ENCODE measurements around the gene TRIM33.

Gene TRIM33

DNA sequence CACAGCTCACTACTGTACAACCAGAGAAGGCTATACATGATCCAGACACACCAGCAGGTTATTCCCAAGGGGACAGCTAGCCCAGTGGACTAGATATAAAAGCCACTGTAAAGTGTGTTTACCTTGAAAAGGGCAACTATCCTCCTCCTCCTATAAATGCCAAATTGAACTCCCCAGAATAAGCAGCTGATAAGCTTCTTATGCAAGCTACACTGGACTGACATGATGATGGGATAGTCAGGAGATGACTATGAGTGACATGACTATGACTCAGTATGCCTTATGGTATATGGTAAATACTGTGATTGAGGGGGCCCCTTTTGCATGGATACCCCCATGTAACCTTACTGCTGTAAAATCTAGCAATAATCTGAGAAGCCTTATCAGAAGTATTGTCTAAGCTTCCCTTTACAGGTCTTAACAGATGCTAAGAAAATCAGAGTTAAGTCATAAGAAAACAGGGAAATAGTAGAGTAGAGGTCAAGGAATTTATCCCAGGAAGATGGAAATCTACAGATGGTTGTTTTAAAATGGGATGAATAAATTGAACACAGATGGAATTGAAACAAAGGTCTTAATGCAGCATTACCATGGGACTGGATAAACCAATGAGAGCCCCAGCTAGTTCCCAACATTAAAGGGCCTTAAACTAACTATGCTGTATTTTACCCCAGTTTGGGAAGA, 55.8 kb downstream of the TRIM33 start:
- Histone ChIP-seq H3K4me2 (ENCODE audit: insufficient read depth, low read length, poor library complexity, severe bottlenecking) (no peak overlapping the region), H2AK5ac (ENCODE audit: low read depth, low read length) (no peak overlapping the region), H3K4ac (ENCODE audit: low read length) (no peak overlapping the region), H2BK5ac (ENCODE audit: low read length) (no peak overlapping the region), H2BK15ac (ENCODE audit: low read length) (no peak overlapping the region), H3K4me1 (ENCODE audit: control insufficient read depth in 2 of 2, insufficient read depth in 1 of 2, low read depth in 1 of 2, low read length in 2 of 2) (no peaks in the 10 kb centered on the region), H2BK12ac (ENCODE audit: low read length) (no peak overlapping the region), H3K18ac (ENCODE audit: low read length) (no peak overlapping the region), H3K79me1 (ENCODE audit: low read depth, low read length) (no peaks in the 10 kb centered on the region), H4K8ac (ENCODE audit: low read depth, low read length) (no peak overlapping the region), H3K4me3 (ENCODE audit: low read length in 2 of 2) (no peak overlapping the region), H3K36me3 (replicated peaks in 1 of 2; ENCODE audit: control insufficient read depth in 2 of 2, insufficient read depth in 2 of 2, low read length in 2 of 2) (peaks cover 12 to 96% of the 10 kb centered on the region in 2 donors), H3K27ac (replicated peaks; ENCODE audit: low read length) (no peak overlapping the region), H3K9me3 (replicated peaks in 1 of 2; ENCODE audit: control insufficient read depth in 2 of 2, insufficient read depth in 1 of 2, low read depth in 1 of 2, low read length in 2 of 2) (peaks cover 1 to 12% of the 10 kb centered on the region in 2 donors), H3K14ac (ENCODE audit: low read length) (no peak overlapping the region), H2AFZ (ENCODE audit: low read length) (no peak overlapping the region), H3K23ac (ENCODE audit: low read depth, low read length, poor library complexity) (no peak overlapping the region), H3K9ac (ENCODE audit: low read depth, low read length, poor library complexity) (no peak overlapping the region), H2BK120ac (ENCODE audit: low read depth, low read length) (no peak overlapping the region), H3K27me3 (ENCODE audit: control insufficient read depth in 3 of 3, insufficient read depth in 3 of 3, low read depth in 1 of 3, low read length in 3 of 3) (no peaks in the 10 kb centered on the region), H4K91ac (ENCODE audit: low read depth, low read length, poor library complexity) (no peak overlapping the region)
- DNase-seq (ENCODE audit: low spot score), result no peak

DNA sequence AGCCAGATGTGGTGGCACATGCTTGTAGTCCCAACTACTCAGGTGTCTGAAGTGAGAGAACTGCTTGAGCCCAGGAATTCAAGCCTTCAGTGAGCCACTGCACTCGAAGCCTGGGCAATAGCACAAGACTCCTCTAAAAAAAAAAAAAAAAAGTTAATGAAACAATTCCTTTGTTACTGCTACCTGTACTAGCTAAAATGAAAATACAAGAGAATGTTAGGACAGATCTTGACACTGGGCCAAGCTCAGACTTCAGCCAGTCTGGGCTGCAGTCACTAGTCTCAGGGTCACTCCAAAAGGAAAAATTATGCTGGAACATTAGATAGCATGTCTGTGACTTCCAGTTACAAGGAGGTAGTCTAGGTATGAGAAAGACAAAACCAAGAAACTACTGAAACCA, 56.5 kb downstream of the TRIM33 start:
- WGBS, 2 donors (ENCODE audit: extremely low coverage in 2 of 2, insufficient read length in 2 of 2, insufficient replicate concordance in 1 of 2), result no CpG with 5 or more reads among the region's 1 CpG
- no peak for DNase-seq (ENCODE audit: low spot score)

DNA sequence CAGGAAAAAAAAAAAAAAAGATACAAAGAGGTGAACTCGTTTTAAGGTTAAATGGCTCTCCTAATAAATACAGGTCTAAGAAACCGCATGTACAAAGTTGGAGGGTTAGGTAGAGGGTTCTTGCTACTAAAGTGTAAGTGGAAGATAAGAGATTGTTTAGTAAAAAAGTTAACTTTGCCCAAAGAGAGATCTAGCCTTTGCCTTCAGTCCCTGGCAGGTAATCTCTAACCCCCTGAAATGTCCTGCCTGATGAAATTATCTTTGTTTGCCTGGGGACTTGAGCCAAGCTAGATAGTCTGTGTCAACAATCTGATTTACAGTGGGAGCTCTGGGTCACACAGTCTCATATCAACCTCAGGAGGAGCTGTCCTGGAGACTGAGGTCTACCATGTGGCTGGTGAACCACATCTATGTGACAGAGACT, 57.6 kb downstream of the TRIM33 start:
- Histone ChIP-seq H3K27ac (replicated peaks; ENCODE audit: low read length) (no peak overlapping the region), H2BK12ac (ENCODE audit: low read length) (no peak overlapping the region), H4K8ac (ENCODE audit: low read depth, low read length) (no peak overlapping the region), H3K23ac (ENCODE audit: low read depth, low read length, poor library complexity) (no peak overlapping the region), H3K4ac (ENCODE audit: low read length) (no peak overlapping the region), H2BK120ac (ENCODE audit: low read depth, low read length) (no peak overlapping the region), H3K4me1 (ENCODE audit: control insufficient read depth in 2 of 2, insufficient read depth in 1 of 2, low read depth in 1 of 2, low read length in 2 of 2) (no peaks in the 10 kb centered on the region), H2AFZ (ENCODE audit: low read length) (no peak overlapping the region), H4K91ac (ENCODE audit: low read depth, low read length, poor library complexity) (no peak overlapping the region), H3K27me3 (ENCODE audit: control insufficient read depth in 3 of 3, insufficient read depth in 3 of 3, low read depth in 1 of 3, low read length in 3 of 3) (no peaks in the 10 kb centered on the region), H3K9me3 (replicated peaks in 1 of 2; ENCODE audit: control insufficient read depth in 2 of 2, insufficient read depth in 1 of 2, low read depth in 1 of 2, low read length in 2 of 2) (no peaks in the 10 kb centered on the region), H3K18ac (ENCODE audit: low read length) (no peak overlapping the region), H2AK5ac (ENCODE audit: low read depth, low read length) (no peak overlapping the region), H3K4me3 (ENCODE audit: low read length in 2 of 2) (no peak overlapping the region), H2BK5ac (ENCODE audit: low read length) (no peak overlapping the region), H3K36me3 (replicated peaks in 1 of 2; ENCODE audit: control insufficient read depth in 2 of 2, insufficient read depth in 2 of 2, low read length in 2 of 2) (peaks cover 8 to 96% of the 10 kb centered on the region in 2 donors), H3K4me2 (ENCODE audit: insufficient read depth, low read length, poor library complexity, severe bottlenecking) (no peak overlapping the region), H3K14ac (ENCODE audit: low read length) (no peak overlapping the region), H3K79me1 (ENCODE audit: low read depth, low read length) (no peaks in the 10 kb centered on the region), H2BK15ac (ENCODE audit: low read length) (no peak overlapping the region), H3K9ac (ENCODE audit: low read depth, low read length, poor library complexity) (no peak overlapping the region)
- no CpG with 5 or more reads among the region's 2 CpGs for WGBS, 2 donors (ENCODE audit: extremely low coverage in 2 of 2, insufficient read length in 2 of 2, insufficient replicate concordance in 1 of 2)
- no peak for DNase-seq (ENCODE audit: low spot score)

More for the DNA sequence above, 56.5 kb downstream of the TRIM33 start:
- Histone ChIP-seq H4K91ac (ENCODE audit: low read depth, low read length, poor library complexity) (no peak overlapping the region), H3K4me2 (ENCODE audit: insufficient read depth, low read length, poor library complexity, severe bottlenecking) (no peak overlapping the region), H3K36me3 (replicated peaks in 1 of 2; ENCODE audit: control insufficient read depth in 2 of 2, insufficient read depth in 2 of 2, low read length in 2 of 2) (peaks cover 8 to 96% of the 10 kb centered on the region in 2 donors), H2BK120ac (ENCODE audit: low read depth, low read length) (no peak overlapping the region), H3K27ac (replicated peaks; ENCODE audit: low read length) (no peak overlapping the region), H3K4me1 (ENCODE audit: control insufficient read depth in 2 of 2, insufficient read depth in 1 of 2, low read depth in 1 of 2, low read length in 2 of 2) (no peaks in the 10 kb centered on the region), H3K9me3 (replicated peaks in 1 of 2; ENCODE audit: control insufficient read depth in 2 of 2, insufficient read depth in 1 of 2, low read depth in 1 of 2, low read length in 2 of 2) (peaks cover 0 to 6% of the 10 kb centered on the region in 2 donors), H3K79me1 (ENCODE audit: low read depth, low read length) (no peaks in the 10 kb centered on the region), H3K27me3 (ENCODE audit: control insufficient read depth in 3 of 3, insufficient read depth in 3 of 3, low read depth in 1 of 3, low read length in 3 of 3) (no peaks in the 10 kb centered on the region), H3K9ac (ENCODE audit: low read depth, low read length, poor library complexity) (no peak overlapping the region), H4K8ac (ENCODE audit: low read depth, low read length) (no peak overlapping the region), H2BK15ac (ENCODE audit: low read length) (no peak overlapping the region), H2AFZ (ENCODE audit: low read length) (no peak overlapping the region), H2BK5ac (ENCODE audit: low read length) (no peak overlapping the region), H2BK12ac (ENCODE audit: low read length) (no peak overlapping the region), H3K4ac (ENCODE audit: low read length) (no peak overlapping the region), H3K4me3 (ENCODE audit: low read length in 2 of 2) (no peak overlapping the region), H2AK5ac (ENCODE audit: low read depth, low read length) (no peak overlapping the region), H3K23ac (ENCODE audit: low read depth, low read length, poor library complexity) (no peak overlapping the region), H3K18ac (ENCODE audit: low read length) (no peak overlapping the region), H3K14ac (ENCODE audit: low read length) (no peak overlapping the region)

DNA sequence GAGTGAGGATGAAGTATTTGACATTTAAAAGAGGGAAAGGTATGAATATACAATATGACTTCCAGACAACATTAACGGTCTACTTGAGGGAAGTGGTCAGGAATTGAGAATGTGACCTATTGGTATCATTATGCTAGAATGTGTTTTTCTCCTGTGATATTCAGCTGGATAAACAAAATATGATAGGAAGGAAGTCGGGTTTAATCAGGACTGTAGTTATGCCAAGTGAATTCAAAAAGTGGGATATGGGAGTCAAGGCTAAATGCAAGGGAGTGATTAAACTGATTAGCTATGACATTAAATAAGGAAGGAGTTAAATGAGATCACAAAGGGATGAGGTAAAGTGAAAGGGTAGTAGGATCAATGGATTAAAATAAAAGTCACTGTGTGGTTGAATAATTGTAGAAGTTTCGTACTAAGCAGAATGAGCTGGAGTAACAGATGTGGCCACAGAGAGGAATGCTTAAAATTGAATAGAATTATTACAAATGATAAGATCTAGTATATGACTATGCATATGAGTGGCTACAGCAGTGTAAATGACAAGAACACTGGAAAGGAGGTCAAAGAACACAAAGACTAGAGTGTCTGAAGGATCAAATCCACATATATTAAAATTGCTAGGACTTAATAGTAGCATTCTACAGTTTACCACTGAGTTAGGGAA, 62.5 kb downstream of the TRIM33 start:
- no peaks in the 10 kb centered on the region for H3K9me3 ChIP-seq (replicated peaks in 1 of 2; ENCODE audit: control insufficient read depth in 2 of 2, insufficient read depth in 1 of 2, low read depth in 1 of 2, low read length in 2 of 2)
- peaks cover 2% of the 10 kb centered on the region for H3K79me1 ChIP-seq (ENCODE audit: low read depth, low read length)
- H2AFZ ChIP-seq (ENCODE audit: low read length), result no peak overlapping the region
- H3K36me3 ChIP-seq (replicated peaks in 1 of 2; ENCODE audit: control insufficient read depth in 2 of 2, insufficient read depth in 2 of 2, low read length in 2 of 2), result peaks cover 7 to 95% of the 10 kb centered on the region in 2 donors
- H3K14ac ChIP-seq (ENCODE audit: low read length), result no peak overlapping the region
- no peak overlapping the region for H2BK15ac ChIP-seq (ENCODE audit: low read length)
- no peak overlapping the region for H3K27ac ChIP-seq (replicated peaks; ENCODE audit: low read length)
- H3K27me3 ChIP-seq (ENCODE audit: control insufficient read depth in 3 of 3, insufficient read depth in 3 of 3, low read depth in 1 of 3, low read length in 3 of 3), result no peaks in the 10 kb centered on the region
- no peaks in the 10 kb centered on the region for H3K4me1 ChIP-seq (ENCODE audit: control insufficient read depth in 2 of 2, insufficient read depth in 1 of 2, low read depth in 1 of 2, low read length in 2 of 2)
- H3K23ac ChIP-seq (ENCODE audit: low read depth, low read length, poor library complexity), result no peak overlapping the region
- no peak overlapping the region for H2BK5ac ChIP-seq (ENCODE audit: low read length)
- no peak overlapping the region for H4K8ac ChIP-seq (ENCODE audit: low read depth, low read length)
- no peak overlapping the region for H3K18ac ChIP-seq (ENCODE audit: low read length)
- H3K4ac ChIP-seq (ENCODE audit: low read length), result no peak overlapping the region
- no peak overlapping the region for H3K4me3 ChIP-seq (ENCODE audit: low read length in 2 of 2)
- no peak overlapping the region for H2BK120ac ChIP-seq (ENCODE audit: low read depth, low read length)
- no peak overlapping the region for H2BK12ac ChIP-seq (ENCODE audit: low read length)
- H3K9ac ChIP-seq (ENCODE audit: low read depth, low read length, poor library complexity), result no peak overlapping the region
- no peak for DNase-seq (ENCODE audit: low spot score)
- no CpG with 5 or more reads among the region's 3 CpGs for WGBS, 2 donors (ENCODE audit: extremely low coverage in 2 of 2, insufficient read length in 2 of 2, insufficient replicate concordance in 1 of 2)
- no peak overlapping the region for H4K91ac ChIP-seq (ENCODE audit: low read depth, low read length, poor library complexity)
- H2AK5ac ChIP-seq (ENCODE audit: low read depth, low read length), result no peak overlapping the region
- H3K4me2 ChIP-seq (ENCODE audit: insufficient read depth, low read length, poor library complexity, severe bottlenecking), result no peak overlapping the region

All from neuronal stem cell (in vitro differentiated cells).